Brain microvascular endothelial cell (primary cell): ENCODE results near the gene SNU13.
"Not testable (repeated sequence)": the region's sequence is repeated elsewhere in the genome, so short reads cannot be mapped to it uniquely, and the experiment has no call there.

ENCODE experiments used
- DNase-seq: peaks from one replicate; pipeline ENCODE4 v3.0.0-alpha.2; 2020
- H3K27ac ChIP-seq: fragments of 250-450 bp; sonication (Bioruptor Pico); 2 replicates; pipeline ENCODE4 v1.5.1; 2020; ENCODE audit warnings: mild to moderate bottlenecking, moderate library complexity
- H3K27me3 ChIP-seq: fragments of 250-450 bp; sonication (Bioruptor Pico); replicated peaks from 2 replicates; pipeline ENCODE4 v1.5.1; 2020; ENCODE audit warnings: mild to moderate bottlenecking
- H3K36me3 ChIP-seq: fragments of 250-450 bp; sonication (Bioruptor Pico); replicated peaks from 2 replicates; pipeline ENCODE4 v1.5.1; 2020; ENCODE audit warnings: mild to moderate bottlenecking
- H3K4me3 ChIP-seq: 2 replicates; pipeline ENCODE4 v1.5.1; 2011; ENCODE audit warnings: low read depth, mild to moderate bottlenecking, control low read depth, low read length, moderate library complexity
- CTCF ChIP-seq: IDR thresholded peaks from 2 replicates; pipeline ENCODE4 v1.5.1; 2011; ENCODE audit warnings: low read depth, mild to moderate bottlenecking, moderate library complexity, low read length, control low read depth, inconsistent platforms; ENCODE audit errors: missing control alignments
- in situ Hi-C: cut with HindIII; loops from 2 replicates; pipeline ENCODE4 v1.10.0; 2017; ENCODE audit warnings: low sequenced_read_pairs, low pct_ligation_motif_present

SNU13 gene

DNA sequence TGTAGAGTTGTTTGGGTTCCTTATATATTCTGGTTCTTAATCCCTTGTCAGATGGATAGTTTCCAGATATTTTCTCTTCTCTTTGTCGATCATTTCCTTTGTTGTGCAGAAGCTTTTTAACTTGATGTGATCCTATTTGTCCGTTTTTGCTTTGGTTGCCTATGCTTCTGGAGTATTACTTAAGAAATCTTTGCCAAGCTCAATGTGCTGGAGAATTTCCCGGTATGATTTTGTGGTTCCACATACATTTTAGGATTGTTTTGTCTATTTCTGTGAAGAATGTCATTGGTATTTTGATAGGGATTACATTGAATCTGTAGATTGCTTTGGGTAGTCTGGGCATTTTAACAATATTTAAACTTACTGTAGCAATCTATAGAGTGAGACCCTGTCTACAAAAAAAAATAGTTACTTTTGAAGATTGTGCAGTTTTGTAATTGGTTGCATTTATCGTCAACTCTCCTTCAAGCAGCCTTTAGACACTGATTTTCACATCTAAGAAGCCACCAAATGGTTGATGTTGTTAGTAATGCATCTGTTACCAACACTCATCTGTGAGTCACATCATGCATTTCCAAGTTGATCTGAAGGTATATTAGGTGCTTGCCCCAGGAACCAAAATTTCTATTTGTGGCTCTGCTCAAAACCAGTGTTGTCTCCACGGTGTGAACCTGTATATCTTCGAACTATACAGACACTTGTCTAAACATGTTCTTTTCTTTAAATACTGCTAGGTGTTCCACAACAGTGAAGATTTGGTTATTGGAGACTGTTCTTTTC, 46.1 kb downstream of the SNU13 start:
- H3K4me3 ChIP-seq = no peak overlapping the region
- no peak overlapping the region for H3K27ac ChIP-seq
- no peak for TF ChIP-seq CTCF
- DNase-seq = no peak
- H3K27me3 ChIP-seq = no peaks in the 10 kb centered on the region
- in situ Hi-C loops = no loop called here
- H3K36me3 ChIP-seq = peaks cover 72% of the 10 kb centered on the region

DNA sequence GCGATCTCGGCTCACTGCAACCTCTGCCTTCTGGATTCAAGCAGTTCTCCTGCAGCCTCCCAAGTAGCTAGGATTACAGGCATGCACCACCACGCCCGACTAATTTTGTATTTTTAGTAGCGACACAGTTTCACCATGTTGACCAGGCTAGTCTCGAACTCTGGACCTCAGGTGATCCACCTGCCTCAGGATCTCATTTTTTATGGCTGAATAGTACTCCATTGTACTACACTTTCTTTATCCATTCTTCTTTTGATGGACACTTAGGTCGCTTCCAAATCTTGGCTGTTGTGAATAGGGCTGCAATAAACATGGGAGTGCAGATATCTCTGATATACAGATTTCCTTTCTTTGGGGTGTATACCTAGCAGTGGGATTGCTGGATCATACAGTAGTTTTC, 46.8 kb downstream of the SNU13 start:
- peaks cover 72% of the 10 kb centered on the region for H3K36me3 ChIP-seq
- in situ Hi-C loops = no loop called here
- no peak for TF ChIP-seq CTCF

GRCh38 chr22:41638748-41639147, 49.9 kb downstream of the SNU13 start:
- DNase-seq = no peak
- Histone ChIP-seq H3K27me3 (no peaks in the 10 kb centered on the region), H3K4me3 (no peak overlapping the region), H3K27ac (no peak overlapping the region), H3K36me3 (peaks cover 69% of the 10 kb centered on the region)
- in situ Hi-C loops = no loop called here
- no peak for TF ChIP-seq CTCF

More for the DNA sequence above, 46.8 kb downstream of the SNU13 start:
- H3K27ac ChIP-seq = no peak overlapping the region
- H3K4me3 ChIP-seq = no peak overlapping the region
- no peaks in the 10 kb centered on the region for H3K27me3 ChIP-seq
- no peak for DNase-seq

DNA sequence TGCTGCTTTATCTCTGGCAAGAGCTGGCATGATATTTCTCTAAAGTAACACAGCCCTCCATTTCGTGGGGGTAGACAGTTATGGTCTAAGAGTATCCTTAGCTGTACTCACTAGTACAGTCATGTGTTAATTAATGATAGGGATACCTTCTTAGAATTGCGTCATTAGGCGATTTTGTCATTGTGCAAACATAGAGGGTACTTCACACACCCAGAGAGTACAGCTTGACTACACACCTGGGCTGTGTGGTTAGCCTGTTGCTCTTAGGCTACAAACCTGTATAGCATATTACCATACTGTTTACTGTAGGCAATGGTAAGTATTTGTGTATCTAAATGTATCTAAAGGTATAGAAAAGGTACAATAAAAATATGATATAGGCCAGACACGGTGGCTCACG, 50.5 kb downstream of the SNU13 start:
- no peak overlapping the region for H3K4me3 ChIP-seq
- no peaks in the 10 kb centered on the region for H3K27me3 ChIP-seq
- peaks cover 65% of the 10 kb centered on the region for H3K36me3 ChIP-seq
- no peak for DNase-seq
- H3K27ac ChIP-seq = no peak overlapping the region
- no peak for TF ChIP-seq CTCF
- in situ Hi-C loops = no loop called here

- H3K4me3 ChIP-seq, DNase-seq, H3K27me3 ChIP-seq, in situ Hi-C loops, H3K27ac ChIP-seq: not testable (repeated sequence)
- H3K36me3 ChIP-seq = peaks cover 60% of the 10 kb centered on the region
Measured at GRCh38 chr22:41637623-41638022, 51.0 kb downstream of the SNU13 start.

- TF ChIP-seq CTCF = no peak
- in situ Hi-C loops = no loop called here
- Histone ChIP-seq H3K4me3 (no peak overlapping the region), H3K27me3 (no peaks in the 10 kb centered on the region), H3K36me3 (peaks cover 61% of the 10 kb centered on the region), H3K27ac (no peak overlapping the region)
- peak; percentile 33 for DNase-seq
Measured at GRCh38 chr22:41636467-41636866, 52.2 kb downstream of the SNU13 start.

- in situ Hi-C loops, H3K4me3 ChIP-seq, H3K27me3 ChIP-seq, DNase-seq, H3K27ac ChIP-seq: not testable (repeated sequence)
- H3K36me3 ChIP-seq = peaks cover 55% of the 10 kb centered on the region
Measured at GRCh38 chr22:41634610-41635009, 54.1 kb downstream of the SNU13 start.

GRCh38 chr22:41631615-41632014, 57.1 kb downstream of the SNU13 start:
- H3K27me3 ChIP-seq, H3K4me3 ChIP-seq, H3K27ac ChIP-seq, in situ Hi-C loops, DNase-seq: not testable (repeated sequence)
- peaks cover 53% of the 10 kb centered on the region for H3K36me3 ChIP-seq

DNA sequence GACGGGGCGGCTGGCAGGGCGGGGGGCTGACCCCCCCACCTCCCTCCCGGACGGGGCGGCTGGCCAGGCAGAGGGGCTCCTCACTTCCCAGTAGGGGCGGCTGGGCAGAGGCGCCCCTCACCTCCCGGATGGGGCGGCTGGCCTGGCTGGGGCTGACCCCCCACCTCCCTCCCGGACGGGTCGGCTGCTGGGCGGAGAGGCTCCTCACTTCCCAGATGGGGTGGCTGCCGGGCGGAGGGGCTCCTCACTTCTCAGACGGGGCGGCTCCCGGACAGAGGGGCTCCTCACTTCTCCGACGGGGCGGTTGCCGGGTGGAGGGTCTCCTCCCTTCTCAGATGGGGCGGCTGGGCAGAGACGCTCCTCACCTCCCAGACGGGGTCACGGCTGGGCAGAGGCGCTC, 57.6 kb downstream of the SNU13 start:
- in situ Hi-C loops, H3K27ac ChIP-seq, DNase-seq, H3K27me3 ChIP-seq, H3K4me3 ChIP-seq: not testable (repeated sequence)
- peaks cover 49% of the 10 kb centered on the region for H3K36me3 ChIP-seq
